Muscle of leg (tissue), 11 donors: ENCODE measurements around the gene P2RY8. TPM values are rescaled to one million over a fixed set of nuclear protein-coding genes. Genes with fewer than 3 reads are reported as not detected.
"Not testable (repeated sequence)": the region's sequence is repeated elsewhere in the genome, so short reads cannot be mapped to it uniquely, and the experiment has no call there.

Source experiments
- DNase-seq: peaks from one replicate; pipeline ENCODE4 v3.0.0; 2013
- H3K27ac ChIP-seq: one replicate; pipeline ENCODE4 v1.5.1; 2013; ENCODE audit warnings: mild to moderate bottlenecking, low read length, control low read depth
- H3K27me3 ChIP-seq: one replicate; pipeline ENCODE4 v1.6.1; 2013; ENCODE audit warnings: low read length; ENCODE audit not compliant: control insufficient read depth, insufficient read depth
- H3K36me3 ChIP-seq: one replicate; pipeline ENCODE4 v1.6.1; 2013; ENCODE audit warnings: low read length; ENCODE audit not compliant: control insufficient read depth, insufficient read depth
- H3K4me1 ChIP-seq: one replicate; pipeline ENCODE4 v1.6.1; 2013; ENCODE audit warnings: low read length; ENCODE audit not compliant: control insufficient read depth, insufficient read depth
- H3K4me3 ChIP-seq: one replicate; pipeline ENCODE4 v1.5.1; 2013; ENCODE audit warnings: low read length, control low read depth
- H3K9me3 ChIP-seq: replicated peaks from 2 replicates; pipeline ENCODE4 v1.6.1; 2013; ENCODE audit warnings: low read depth, low read length; ENCODE audit not compliant: control insufficient read depth
- WGBS: methylation state at CpG from one replicate; pipeline ENCODE4 v1.1.5; 2013; ENCODE audit warnings: missing lambda C conversion rate; ENCODE audit not compliant: insufficient coverage; 5-methylcytosine and 5-hydroxymethylcytosine counted together
- polyA plus RNA-seq, 8 donors: library from polyadenylated mRNA; unstranded; fragments of 120-200 nt; gene quantifications; one replicate each; pipeline versions ENCODE4 v1.2.1 to v1.2.3, GENCODE V29; 2013; ENCODE audit warnings: inconsistent platforms in 1 of 8, low replicate concordance in 1 of 8; ENCODE audit not compliant: insufficient read length in 8 of 8, insufficient read depth in 1 of 8
- total RNA-seq: library from RNA; stranded (reverse); fragments of 120-200 nt; gene quantifications from one replicate; pipeline ENCODE4 v1.2.4, GENCODE V29; 2013

Gene P2RY8
- total and polyA plus RNA-seq, 9 donors = 0.58 to 1.4 (median 1.1) TPM

DNA sequence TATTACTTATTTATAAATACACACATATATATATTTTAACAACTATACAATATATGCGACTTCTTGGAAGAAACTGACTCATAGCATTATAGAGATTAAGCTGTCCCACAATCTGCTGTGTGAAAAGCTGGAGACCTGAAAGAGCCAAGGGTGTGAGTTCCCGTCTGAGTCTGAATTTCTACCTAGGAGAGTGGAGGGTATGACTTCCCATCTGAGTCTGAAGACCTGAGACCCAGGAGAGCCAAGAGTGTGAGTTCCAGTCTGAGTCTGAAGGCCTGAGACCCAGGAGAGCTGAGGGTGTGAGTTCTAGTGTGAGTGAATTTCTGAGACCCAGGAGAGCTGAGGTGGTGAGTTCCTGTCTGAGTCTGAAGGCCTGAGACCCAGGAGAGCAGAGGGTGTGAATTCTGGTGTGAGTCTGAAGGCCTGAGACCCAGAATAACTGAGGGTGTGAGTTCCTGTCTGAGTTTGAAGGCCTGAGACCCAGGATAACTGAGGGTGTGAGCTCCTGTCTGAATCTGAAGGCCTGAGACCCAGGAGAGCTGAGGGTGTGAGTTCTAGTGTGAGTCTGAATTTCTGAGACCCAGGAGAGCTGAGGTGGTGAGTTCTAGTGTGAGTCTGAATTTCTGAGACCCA, 8.9 kb upstream of the P2RY8 start:
- H3K9me3 ChIP-seq = no peaks in the 10 kb centered on the region
- no peaks in the 10 kb centered on the region for H3K4me1 ChIP-seq
- no peaks in the 10 kb centered on the region for H3K27me3 ChIP-seq
- no peak overlapping the region for H3K4me3 ChIP-seq
- 57% methylated on average over 1 of the region's 2 CpGs for WGBS
- DNase-seq = no peak
- no peaks in the 10 kb centered on the region for H3K36me3 ChIP-seq
- H3K27ac ChIP-seq = no peak overlapping the region

GRCh38 chrX:1542994-1543725, 6.2 kb upstream of the P2RY8 start:
- Histone ChIP-seq H3K4me1 (no peaks in the 10 kb centered on the region), H3K9me3 (no peaks in the 10 kb centered on the region), H3K27ac (no peak overlapping the region), H3K36me3 (no peaks in the 10 kb centered on the region), H3K27me3 (no peaks in the 10 kb centered on the region), H3K4me3 (no peak overlapping the region)
- no peak for DNase-seq
- WGBS = 92% methylated on average over 15 of the region's 22 CpGs

DNA sequence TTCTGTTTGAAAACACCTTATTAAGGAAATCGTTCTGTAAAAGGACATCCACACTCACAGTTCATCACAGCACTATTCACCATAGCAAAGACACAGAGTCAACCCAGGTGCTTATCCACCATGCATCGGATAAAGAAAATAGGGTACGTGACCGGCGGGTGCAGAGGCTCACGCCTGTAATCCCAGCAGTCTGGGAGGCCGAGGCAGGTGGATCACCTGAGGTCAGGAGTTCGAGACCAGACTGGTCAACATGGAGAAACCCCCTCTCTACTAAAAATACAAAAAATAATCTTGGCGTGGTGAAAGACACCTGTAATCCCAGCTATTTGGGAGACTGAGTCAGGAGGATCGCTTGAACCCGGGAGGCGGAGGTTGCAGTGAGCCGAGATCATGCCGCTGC, 2.2 kb upstream of the P2RY8 start:
- not testable (repeated sequence) for H3K4me3 ChIP-seq, H3K9me3 ChIP-seq, H3K27me3 ChIP-seq, H3K4me1 ChIP-seq, DNase-seq, H3K36me3 ChIP-seq, H3K27ac ChIP-seq
- WGBS = 80% methylated on average over 1 of the region's 14 CpGs

GRCh38 chrX:1537716-1538090, 718 bp upstream of the P2RY8 start:
- not testable (repeated sequence) for H3K9me3 ChIP-seq, DNase-seq, H3K4me3 ChIP-seq, H3K4me1 ChIP-seq, H3K36me3 ChIP-seq, H3K27me3 ChIP-seq
- WGBS = 54% methylated on average over 4 of the region's 7 CpGs
- peak overlapping the region; percentile 45 for H3K27ac ChIP-seq

DNA sequence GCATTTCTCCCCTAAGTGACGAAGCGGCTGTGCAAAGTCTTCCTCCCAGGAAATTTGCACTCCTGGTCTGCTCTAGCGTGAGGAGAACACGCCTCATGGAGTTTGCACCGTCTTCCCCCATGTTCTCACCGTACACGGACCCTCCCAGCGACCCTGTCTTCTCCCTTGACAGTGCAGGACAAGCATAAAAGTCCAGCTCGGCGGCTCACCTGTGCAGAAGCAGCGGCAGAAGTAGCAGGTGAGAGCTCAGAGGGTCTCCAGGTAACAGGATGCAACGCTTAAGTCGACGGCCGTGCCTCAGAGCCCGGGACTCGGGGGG, 314 bp downstream of the P2RY8 start:
- 70% methylated on average over 17 of the region's 17 CpGs for WGBS
- Histone ChIP-seq H3K9me3 (no peaks in the 10 kb centered on the region), H3K36me3 (no peaks in the 10 kb centered on the region), H3K4me1 (no peaks in the 10 kb centered on the region), H3K4me3 (peak overlapping the region; percentile 16), H3K27me3 (no peaks in the 10 kb centered on the region), H3K27ac (no peak overlapping the region)
- DNase-seq = no peak

DNA sequence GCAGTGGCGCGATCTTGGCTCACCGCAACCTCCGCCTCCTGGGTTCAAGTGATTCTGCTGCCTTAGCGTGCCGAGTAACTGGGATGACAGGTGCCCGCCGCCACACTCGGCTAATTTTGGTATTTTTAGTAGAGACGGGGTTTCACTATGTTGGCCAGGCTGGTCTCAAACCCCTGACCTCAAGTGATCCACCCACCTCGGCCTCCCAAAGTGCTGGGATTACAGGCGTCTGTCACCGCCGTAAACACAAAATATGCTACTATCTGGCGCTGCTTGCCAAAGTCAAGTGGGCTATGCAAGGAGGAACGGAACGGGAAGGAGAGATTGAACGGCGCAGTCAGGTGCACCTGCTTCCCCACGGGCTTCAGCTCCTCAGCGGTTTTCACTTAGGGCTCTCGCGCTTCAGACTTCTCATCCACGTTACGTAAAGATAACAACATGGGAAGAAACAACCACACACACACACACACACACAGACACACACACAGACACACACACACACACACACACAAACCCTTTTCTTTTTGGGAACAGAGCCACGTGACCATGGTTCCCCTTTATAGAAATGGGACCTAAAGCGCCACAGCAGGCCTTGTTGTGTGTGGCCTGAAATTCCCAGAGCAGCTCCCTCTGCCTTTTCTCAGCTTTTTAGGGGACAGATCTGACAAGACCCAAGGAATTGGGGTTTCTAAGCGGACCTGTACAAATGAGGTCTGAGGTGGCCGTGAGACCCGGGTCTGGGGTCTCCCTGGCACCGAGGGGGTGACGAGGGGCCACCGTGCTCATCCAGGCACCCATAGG, 1.5 kb downstream of the P2RY8 start:
- H3K9me3 ChIP-seq = no peaks in the 10 kb centered on the region
- peak; percentile 56 for DNase-seq
- H3K27me3 ChIP-seq = no peaks in the 10 kb centered on the region
- no peaks in the 10 kb centered on the region for H3K36me3 ChIP-seq
- H3K4me1 ChIP-seq = no peaks in the 10 kb centered on the region
- peak overlapping the region; percentile 13 for H3K4me3 ChIP-seq
- WGBS = 81% methylated on average over 24 of the region's 33 CpGs
- H3K27ac ChIP-seq = peak overlapping the region; percentile 62

DNA sequence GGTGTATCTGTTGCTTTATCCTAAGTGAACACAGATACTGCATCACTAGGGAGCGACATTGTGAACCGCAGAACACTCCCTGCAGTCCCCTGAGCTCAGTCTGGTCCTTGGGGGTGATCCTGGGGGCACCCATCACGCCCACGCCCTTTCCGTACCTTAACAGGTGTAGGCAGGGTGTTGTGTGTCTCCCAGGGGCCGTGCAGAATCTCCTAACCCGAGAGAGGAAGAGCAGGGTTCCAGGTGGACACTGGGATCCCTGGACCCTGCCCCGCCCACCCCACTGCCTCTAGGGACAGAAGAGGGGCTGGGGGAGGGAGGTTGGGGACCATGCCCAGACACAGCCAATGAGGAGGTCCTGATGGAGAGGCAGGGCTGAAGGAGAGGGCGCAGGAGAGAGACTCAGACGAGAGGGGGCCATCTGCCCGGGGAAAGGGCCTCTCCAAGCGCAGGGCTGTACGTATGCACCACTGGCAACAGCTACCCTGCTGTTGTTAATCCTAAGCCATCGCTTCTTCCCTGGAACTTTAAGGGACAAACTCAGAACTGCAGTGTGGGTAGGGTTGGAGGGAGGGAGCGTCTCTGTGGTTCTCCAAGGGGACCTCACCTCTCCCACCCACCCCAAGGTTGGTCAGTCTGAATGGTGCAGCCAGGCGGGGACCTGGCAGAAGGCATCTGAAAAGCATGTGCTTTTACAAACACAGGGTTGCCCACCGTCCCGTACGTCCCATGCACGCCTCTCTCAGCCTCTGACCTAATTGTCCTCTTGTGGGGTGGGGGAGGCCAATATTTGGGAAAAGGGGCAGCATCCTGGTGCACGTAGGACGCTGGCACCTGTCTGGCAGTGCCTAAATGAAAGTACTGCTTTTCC, 2.5 kb downstream of the P2RY8 start:
- Histone ChIP-seq H3K4me1 (no peaks in the 10 kb centered on the region), H3K36me3 (no peaks in the 10 kb centered on the region), H3K4me3 (no peak overlapping the region), H3K9me3 (no peaks in the 10 kb centered on the region), H3K27me3 (no peaks in the 10 kb centered on the region), H3K27ac (no peak overlapping the region)
- DNase-seq = no peak
- 41% methylated on average over 13 of the region's 22 CpGs for WGBS

GRCh38 chrX:1533058-1533457, 3.9 kb downstream of the P2RY8 start:
- no peak for DNase-seq
- Histone ChIP-seq H3K9me3 (no peaks in the 10 kb centered on the region), H3K36me3 (no peaks in the 10 kb centered on the region), H3K4me3 (no peak overlapping the region), H3K27me3 (no peaks in the 10 kb centered on the region), H3K27ac (no peak overlapping the region), H3K4me1 (no peaks in the 10 kb centered on the region)
- WGBS = no CpG with 5 or more reads among the region's 4 CpGs

GRCh38 chrX:1531096-1531890, 5.7 kb downstream of the P2RY8 start:
- 63% methylated on average over 7 of the region's 10 CpGs for WGBS
- H3K27me3 ChIP-seq = no peaks in the 10 kb centered on the region
- no peak overlapping the region for H3K27ac ChIP-seq
- no peaks in the 10 kb centered on the region for H3K9me3 ChIP-seq
- no peak overlapping the region for H3K4me3 ChIP-seq
- no peak for DNase-seq
- H3K4me1 ChIP-seq = no peaks in the 10 kb centered on the region
- no peaks in the 10 kb centered on the region for H3K36me3 ChIP-seq
